NK-92 (cell line): ENCODE results near the gene YBX2.
A peak's percentile ranks its signal among the peaks of the same experiment; 100 is the strongest.

Experiments
- DNase-seq: peaks from one replicate; lab custom pipeline; 2025; ENCODE audit not compliant: unreplicated experiment; lab: John Stamatoyannopoulos, UW

The YBX2 gene

DNA sequence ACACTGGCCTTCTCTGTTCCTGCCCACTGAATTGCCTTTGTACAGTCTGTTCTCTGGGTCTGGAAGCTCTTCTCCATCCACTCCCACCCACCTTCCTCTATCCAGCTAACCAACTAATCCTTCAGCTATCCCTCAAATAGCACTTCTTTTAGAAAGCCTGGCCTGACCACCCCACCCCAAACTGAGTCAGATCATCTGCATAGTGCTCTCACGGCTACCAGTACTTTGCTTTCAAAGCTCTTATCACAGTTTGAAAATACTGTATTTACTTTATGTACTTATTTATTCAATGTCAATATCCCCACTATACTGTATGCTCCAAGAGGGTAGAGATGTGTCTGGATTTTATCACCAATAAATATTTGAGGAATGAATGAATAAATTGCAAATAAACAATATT lies 27.7 kb downstream of the YBX2 start:
- DNase-seq: no peak

DNA sequence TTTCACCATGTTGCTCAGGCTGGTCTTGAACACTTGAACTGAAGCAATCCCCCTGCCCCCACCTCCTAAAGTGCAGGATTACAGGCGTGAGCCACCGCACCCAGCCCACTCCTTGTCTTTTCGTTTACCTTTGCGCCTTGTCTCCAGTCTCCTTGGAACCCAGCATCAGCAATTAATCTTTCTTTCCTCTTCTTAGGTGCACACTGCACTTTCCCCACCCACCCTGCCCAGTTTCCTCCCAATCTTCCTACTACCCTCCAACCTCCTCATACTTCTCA lies 30.7 kb downstream of the YBX2 start:
- DNase-seq: no peak

DNA sequence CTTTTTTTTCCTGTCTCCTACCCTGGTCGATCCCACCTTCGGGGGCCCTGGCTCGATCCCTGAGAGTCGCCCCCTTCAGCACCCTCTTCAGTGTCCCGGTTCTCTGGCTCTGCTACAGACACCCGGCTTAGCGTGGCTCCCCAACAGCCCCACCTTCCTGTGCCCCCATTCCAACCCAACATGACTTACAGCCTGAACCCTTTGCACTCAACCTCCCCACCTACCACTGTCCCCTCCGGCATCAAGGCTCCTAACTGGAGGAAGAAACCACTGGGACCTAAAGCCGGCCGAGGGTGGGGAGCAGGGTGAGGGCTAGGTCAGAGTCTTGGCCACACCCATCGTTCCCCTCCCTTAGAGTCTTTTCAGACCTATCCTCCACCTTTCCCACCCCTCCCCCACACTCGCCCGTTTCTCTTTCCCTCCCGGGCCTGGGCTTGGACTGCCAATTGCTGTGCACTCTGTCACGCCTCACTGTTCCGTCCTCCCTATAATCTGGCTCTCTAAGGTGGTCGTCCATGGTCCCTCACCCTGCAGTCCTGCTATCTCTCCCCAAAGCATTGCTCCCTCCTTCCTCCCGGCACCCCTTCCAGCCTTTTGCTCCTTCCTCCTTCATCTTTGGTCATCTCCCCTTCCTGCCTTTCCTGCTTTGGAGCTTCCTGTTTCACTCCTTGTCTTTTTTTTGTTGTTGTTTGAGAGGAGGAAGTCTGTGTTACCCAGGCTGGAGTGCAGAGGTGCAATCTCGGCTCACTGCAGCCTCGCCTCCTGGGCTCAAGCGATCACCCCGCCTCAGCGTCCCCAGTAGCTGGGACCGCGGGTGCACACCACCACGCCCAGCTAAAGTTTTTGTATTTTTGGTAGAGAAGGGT lies 31.3 kb downstream of the YBX2 start:
- DNase-seq: no peak

DNA sequence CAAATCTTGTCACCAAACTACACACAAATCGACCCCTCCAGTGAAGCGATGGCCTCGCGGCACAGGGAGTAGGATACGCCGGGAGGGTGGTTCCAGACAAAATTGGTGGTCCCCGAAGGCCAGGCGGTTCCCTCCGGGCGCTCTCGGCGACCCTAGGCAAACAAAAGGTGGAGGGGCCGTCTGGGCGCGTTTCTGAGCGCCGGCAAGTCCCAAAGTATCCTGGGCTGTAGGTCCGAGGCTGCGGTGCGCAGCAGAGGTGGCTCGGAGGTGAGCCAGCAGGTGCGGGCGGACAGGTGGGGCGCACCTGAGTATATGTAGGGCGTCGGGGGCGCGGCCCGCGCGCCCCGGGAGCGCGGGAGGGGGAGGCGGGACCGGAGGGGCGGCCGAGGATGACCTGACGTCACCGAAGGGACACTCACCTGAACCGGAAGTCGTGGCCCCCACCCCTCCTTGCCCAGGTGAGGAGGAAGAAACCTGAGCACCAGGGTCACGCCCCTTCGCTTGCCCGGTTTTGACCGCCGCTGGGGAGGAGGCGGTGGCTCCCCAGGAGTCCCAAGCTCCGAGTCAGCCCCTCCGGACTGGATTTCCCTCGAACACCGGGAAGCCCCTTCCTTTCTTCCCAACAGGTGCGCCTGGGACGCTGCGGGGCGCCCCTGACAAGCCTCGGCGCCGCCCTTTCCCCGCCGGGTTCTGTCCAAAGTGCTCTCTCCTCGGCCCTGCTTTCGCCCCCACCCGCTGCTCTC lies 32.1 kb downstream of the YBX2 start, which contains the start of gene CLDN7:
CLDN7 (minus strand) TSS at position 287 of the 743 bp plus-strand sequence. CDS start 435 bp downstream, outside the sequence.
- DNase-seq: no peak

DNA sequence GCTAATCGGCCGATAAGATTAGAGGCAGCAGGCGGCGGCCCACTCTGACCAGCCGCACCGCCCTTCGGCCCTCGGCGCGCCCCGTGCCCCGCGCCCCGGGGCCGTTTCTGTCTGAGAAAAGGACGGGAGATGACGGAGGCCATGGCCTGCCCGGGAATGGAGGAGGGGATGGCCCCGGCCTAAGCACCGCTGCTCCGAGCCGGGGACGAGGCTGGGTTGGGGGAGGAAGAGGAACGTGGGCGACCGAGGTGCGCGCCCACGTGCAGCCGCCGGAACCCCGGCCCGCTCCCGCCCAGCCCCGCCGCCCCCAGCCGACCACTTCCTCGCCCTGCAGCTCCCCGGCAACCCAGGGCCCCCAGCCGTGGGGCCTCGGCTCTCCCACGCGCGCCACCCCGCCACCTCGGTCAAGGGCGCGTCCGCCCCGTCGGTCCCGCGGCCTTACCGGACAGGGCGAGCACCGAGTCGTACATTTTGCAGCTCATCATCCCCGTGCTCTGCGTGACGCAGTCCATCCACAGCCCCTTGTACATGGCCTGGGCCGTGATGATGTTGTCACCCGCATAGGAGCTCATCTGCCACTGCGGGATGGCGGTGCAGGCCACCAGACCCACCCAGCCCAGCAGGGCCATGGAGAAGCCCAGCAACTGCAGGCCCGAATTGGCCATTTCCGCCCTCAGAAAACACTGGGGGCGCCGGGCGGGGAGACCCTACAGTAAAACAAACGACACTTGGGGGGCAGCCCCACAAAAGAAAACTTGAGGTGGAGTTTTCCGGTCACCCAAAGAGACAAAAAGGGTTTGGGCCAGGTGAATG lies 32.9 kb downstream of the YBX2 start:
- no peak for DNase-seq

DNA sequence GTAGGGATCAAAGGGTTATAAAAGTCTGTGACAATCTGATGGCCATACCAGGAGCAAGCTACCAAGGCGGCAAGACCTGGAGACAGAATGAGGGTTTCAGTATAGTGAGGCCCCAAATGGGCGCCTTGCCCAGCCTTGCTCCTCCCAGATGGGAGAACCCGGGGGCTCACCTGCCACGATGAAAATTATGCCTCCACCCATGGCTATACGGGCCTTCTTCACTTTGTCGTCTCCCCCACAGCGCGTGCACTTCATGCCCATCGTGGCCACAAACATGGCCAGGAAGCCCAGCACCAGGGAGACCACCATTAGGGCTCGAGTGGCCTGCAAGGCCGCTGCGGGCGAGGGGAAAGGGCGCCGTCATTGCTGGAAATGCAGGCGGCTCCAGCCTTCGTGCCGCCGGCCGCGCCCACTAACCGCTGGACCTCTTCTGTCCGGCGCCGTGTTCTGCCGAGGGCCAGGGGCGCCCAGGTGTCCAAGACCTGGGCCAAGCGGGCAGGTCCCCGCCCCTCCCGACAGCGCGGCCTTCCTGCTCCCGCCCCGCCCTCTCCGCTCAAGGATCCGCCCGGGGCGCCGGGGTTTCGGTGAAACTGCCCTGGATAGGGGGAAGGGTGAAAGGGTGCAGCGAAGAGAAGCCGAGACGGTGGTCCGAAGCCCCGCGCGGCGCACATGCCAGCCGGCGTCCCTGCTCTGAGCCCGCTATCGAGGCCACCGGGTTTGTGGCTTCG lies 33.6 kb downstream of the YBX2 start:
- no peak for DNase-seq

DNA sequence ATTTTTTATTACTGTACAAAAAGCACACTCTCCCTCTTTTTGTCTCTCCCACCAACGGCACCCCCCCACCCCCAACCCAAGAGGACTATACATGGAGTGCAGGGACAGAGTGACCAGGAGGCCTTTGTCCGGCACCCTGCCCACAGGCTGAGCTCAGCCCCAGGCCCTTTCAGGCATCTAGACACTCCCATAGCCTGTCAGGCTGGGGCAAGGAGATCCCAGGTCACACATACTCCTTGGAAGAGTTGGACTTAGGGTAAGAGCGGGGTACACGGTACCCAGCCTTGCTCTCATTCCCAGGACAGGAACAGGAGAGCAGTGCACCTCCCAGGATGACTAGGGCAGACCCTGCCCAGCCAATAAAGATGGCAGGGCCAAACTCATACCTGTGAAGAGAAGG lies 34.3 kb downstream of the YBX2 start:
- no peak for DNase-seq

DNA sequence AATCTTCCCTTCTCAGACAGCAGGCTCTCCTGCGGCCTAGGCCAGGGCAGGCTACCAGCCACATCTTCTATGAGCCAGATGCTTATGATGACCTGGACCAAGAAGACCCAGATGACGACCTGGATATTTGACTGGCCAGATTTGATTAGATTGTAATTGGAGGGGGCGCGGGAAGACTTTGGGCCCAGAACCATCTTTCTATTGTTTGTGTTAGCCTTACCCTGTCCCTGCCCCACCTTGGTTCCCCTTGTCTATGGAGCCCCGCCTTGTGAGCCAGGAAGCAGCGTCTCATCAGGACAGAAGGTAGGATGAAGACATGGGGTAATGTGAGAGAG lies 34.9 kb downstream of the YBX2 start:
- no peak for DNase-seq

DNA sequence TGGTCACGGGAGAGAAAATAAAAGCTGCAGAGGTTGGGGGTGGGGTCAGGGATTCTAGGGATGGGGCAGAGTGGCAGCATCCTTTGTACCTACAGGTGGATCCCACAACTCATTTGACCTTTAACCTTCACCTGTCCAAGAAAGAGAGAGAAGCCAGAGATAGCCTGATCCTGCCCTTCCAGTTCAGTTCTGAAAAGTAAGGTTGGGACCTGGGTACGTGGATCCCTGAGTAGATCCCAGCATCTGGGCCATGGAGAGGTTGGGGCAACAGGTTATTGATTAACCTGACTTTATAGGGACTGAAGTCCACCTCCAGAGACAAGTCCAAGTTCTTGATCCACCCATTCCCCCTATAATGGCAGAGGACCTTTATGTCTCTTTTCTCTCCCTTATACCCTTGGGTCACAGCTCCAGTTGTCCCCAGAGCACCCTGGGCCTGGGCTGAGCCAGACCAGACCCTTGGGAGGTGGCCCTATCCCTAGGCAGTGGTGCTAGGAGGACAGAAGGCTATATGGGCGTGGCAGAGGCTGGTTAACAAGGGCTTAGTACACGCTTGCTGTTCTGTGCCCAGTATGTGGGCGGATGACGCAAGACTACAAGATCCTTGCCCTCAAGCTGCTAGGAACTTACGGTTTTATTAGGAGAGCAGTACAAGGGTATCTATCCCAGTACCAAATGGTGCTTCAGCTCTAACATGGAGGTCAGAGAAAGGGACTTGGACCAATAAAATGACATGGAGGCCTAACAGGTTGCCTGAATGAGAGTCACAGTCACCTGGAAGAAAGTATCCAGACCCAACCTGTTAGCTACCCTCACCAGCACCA lies 35.5 kb downstream of the YBX2 start:
- no peak for DNase-seq

DNA sequence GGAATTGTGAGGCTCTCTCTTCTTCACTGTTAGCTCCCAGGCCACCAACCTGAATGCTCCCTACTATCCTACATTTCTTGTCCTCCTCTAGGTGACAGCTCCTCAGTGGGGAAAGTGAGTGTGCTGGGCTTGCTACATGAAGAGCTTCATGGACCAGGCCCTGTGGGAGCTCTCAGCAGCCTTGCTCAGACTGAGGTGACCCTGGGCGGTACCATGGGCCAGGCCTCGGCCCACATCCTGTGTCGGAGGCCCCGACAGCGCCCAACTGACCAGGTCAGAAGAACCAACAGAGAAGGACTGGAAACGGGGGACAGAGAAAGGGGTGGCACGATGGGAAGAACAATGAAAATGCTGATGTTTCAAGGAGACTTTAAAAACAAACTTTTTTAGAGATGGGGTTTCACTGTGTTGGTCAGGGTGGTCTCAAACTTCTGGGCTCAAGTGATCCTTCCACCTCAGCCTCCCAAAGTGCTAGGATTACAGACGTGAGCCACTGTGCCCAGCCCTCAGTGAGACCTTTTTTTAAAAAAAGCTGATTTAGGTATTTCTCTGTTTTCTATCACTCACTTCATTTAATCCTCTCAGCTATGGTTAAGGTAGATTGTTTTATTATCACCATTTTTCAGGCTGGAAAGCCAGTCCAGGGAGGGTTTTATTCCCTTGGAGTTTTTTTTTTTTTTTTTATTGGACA lies 37.5 kb downstream of the YBX2 start:
- no peak for DNase-seq

DNA sequence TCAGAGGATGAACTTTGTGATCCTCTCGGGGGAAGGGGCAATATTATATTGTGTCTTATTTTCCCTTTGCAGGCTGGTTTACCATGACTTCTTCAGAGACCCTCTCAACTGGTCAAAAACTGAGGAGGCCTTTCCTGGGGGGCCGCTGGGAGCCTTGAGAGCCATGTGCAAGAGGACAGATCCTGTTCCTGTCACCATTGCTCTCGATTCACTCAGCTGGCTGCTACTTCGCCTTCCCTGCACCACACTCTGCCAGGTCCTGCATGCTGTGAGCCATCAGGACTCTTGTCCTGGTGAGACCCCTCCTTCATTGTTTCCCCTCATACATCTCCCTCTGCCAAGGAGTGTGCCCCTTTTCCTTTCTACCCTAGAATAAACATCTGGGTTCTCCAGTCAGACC lies 39.9 kb downstream of the YBX2 start:
- DNase-seq: no peak

DNA sequence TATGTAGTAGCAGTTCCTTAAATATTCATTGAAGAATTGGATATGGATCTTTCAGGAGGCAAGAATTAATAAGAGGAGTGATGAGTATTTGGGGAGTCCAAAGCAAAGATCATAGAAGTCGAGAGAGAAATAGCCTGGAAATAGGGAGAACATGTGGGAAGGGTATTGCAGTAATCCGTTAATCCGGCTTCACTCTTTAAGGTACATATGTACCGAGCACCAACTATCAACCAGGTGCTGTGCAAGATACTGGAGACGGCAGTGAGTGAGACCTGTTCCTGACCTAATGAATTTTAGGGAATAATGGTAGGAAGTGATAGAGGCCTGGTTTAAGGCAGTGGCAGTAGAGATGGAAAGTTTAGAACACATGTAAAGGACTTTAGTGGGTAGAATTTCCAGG lies 41.4 kb downstream of the YBX2 start:
- DNase-seq: no peak

DNA sequence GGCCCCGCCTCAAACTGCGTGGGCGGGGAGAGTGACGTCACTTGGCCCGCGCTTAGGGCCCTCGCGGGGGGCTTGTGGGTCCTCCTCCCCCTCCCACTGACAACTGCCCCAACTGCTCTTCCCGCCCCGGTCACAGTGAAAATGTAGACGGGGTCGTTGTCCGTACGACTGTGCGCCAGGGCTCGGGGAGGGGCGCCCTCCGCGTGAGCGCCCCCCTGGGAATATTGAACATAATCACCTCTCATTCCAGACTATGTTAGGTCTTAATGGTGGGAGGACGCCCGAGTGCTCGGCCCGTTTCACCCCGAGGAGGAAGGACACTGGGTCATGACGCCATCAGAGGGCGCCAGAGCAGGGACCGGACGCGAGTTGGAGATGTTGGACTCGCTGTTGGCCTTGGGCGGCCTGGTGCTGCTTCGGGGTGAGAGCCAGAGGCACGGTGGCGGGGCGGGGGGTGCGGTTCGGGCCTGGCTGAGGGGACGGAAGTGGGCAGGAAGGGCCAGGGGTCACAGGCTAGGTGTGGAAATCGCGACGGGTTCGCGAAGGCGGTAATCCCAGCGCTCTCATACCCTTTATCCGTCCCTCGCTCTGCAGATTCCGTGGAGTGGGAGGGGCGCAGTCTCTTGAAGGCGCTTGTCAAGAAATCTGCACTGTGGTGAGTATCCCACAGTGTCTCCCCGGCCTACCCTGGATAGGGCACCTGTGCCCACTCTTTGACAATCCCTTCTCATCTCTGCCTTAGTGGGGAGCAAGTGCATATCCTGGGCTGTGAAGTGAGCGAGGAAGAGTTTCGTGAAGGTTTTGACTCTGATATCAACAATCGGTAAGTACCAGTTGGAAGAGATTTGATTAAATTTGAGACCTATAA lies 42.0 kb downstream of the YBX2 start, which contains the start of gene ELP5:
ELP5 (plus strand) TSS at position 40 of the 868 bp plus-strand sequence; CDS start at position 376, 336 bp downstream.
- DNase-seq: peak; percentile 7

DNA sequence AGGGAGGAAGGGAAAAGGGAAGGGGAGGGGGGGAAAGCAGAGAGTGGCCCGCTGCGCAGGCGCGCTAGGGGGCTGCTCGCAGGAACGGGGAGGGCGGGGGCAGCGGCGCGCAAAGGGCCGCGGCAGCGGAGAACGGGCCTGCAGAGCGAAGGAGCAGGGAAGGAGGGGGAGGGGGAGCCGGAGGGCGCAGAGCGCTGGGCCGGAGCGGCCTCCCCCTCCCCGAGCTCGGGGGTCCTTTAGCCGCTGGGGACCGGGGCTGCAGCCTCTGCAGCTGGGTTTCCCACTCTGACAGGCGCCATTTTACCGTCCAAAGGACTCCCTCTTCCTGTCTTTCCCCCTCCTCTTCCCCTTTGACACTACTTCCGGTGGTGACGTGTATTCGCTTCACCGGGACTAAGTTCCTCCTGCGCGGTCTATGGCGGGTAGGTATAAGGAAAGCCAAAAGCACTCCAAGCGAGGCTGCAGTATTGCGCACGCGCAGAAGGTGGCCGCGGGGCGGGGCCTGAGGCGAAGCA lies 42.7 kb downstream of the YBX2 start, which contains the start of gene CTDNEP1:
CTDNEP1 (minus strand) TSS at position 74 of the 515 bp plus-strand sequence. CDS start 438 bp downstream, outside the sequence.
- DNase-seq: peak; percentile 84

DNA sequence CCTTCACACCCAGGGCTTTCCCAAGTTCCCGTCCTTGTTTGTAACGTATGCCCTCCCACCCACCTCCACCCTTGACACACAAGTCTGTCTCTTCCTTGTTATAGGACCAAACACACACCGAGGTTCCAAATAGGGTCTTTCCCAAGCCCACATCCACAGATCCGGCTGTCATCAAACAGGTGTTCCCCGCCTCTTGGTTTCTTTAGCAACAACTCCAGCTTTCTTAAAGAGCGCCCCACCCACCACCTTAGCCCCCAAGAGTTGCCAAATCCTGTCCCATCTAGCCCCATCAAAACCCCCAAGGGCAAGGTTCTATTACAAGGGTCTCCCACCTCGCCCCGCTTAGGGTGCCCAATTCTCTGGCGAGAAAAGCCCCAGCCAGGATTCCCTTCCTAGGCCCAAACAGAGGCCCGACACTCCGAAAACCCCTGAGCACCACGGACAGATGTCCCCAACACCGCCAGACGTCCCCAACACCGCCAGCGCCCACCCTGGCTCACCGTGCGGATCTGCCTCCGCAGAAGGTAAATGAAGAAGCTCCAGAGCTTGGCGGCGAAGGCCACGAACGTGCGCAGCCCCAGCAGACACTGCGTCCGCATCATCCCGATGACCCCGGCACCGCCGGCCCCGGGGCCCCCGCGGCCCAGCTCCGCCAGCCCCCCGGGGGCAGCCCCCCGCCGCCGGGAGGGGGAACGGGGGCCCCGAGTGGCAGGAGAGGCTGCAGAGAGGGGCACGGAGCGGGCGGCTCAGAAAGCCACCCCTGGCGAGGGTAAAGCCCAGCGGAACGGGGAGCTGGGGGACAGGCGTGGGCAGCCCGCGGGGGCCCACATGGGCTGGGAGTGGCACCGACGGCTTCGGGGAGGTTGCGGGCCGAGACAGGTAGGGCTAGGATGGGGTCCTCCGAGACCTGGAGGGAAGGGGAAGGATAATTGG lies 43.5 kb downstream of the YBX2 start:
- DNase-seq: no peak

DNA sequence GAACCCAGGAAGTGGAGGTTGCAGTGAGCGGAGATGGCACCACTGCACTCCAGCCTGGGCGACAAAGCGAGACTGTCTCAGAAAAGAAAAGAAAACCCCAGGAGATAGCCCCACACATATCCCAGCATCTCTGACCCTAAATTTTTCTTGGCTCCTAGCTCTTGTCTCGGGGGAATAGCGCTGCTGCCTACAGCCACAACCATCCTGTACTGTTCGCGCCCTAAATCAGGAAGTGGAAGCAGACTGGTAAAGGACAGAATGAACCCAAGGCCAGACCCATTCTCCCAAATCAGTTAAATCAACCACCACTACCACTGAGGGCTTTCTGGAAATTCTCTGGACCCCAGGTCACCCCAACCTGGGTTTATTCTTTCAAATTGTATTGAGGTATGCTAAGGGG lies 44.6 kb downstream of the YBX2 start:
- no peak for DNase-seq

DNA sequence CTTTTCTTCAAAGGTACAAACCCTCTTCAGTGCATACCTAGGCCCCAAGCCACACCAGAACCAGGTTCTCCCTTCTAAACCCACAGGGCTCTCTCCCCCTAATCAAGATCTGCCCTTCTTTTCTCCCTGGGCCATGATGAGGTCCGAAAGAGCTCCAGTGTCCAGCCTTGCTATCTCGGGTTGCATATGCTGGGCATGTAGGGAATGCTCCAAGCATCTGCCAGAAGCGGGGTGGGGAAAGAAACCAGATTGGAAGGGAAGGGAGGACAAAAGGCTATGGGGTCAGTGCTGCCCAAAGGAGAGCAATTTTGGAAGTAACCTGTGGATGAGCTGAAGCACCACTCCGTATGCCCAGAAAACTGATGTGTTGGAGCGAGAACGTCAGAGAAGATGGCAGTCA lies 45.2 kb downstream of the YBX2 start:
- no peak for DNase-seq
